SK-N-MC (cell line): ENCODE measurements around the gene GPATCH8.

Experiments
- EZH2 ChIP-seq: fragments of 200-600 bp; sonication (generic); IDR thresholded peaks from one replicate; pipeline ENCODE4 v1.6.1; 2017; ENCODE audit warnings: antibody characterized with exemption
- POLR2AphosphoS5 ChIP-seq: IDR thresholded peaks from 2 replicates; pipeline ENCODE4 v1.6.1; 2012; ENCODE audit warnings: mild to moderate bottlenecking, low read depth, low read length, borderline replicate concordance

DNA sequence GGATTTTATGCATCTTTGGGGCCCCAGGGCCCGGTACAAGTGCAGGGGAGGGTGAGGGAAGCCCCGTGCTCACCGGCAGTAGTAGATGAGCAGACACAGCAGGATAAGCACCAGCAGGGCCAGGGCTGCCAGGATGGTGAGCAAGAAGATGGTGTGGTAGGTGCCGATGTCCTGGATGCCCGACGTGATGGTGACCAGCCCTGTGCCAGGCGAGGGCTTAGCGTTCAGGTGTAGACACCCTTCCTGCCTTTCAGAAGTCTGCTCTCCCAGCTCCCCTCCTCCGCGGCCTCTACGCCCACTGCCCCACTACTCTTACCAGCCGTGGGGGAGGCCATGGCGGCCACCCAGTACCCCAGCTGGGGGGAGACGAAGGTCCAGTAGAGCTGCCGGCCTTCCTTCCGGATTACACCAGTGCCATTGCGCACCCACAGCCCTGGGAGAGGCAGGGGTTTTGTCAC is 147.5 kb downstream of the GPATCH8 start:
- TF ChIP-seq EZH2 (no peak), POLR2AphosphoS5 (no peak)
